ENCODE measurements around the gene ZBTB21.
"Not testable (repeated sequence)": the region's sequence is repeated elsewhere in the genome, so short reads cannot be mapped to it uniquely, and the experiment has no call there.

Gene ZBTB21

GRCh38 chr21:41950941-41951351, 59.2 kb downstream of the ZBTB21 start:
- DNase-seq: no peak

DNA sequence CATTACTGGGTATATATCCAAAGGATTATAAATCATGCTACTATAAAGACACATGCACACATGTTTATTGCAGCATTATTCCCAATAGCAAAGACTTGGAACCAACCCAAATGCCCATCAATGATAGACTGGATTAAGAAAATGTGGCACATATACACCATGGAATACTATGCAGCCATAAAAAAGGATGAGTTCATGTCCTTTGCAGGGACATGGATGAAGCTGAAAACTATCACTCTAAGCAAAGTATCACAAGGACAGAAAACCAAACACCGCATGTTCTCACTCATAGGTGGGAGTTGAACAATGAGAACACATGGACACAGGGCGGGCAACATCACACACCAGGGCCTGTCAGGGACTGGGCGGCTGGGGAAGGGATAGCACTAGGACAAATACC, 60.5 kb downstream of the ZBTB21 start:
- not testable (repeated sequence) for DNase-seq

DNA sequence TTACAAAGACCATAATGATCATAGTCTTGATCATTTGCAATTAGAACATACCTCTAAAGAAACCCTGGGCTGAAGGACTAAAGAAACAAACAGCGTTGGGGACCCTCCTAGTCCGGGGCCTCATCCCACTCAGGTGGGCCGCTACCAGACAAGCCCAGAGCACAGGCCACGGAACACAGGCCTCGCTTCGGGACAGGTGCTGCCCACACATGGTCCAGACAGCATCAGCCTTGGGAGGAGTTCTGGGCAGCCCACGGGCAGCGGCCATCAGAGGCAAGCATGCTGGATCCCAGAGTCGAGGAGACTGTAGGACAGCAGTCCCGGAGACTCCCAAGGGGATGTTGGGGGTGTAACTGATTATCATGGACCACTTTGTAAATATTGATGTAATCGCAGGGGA, 61.3 kb downstream of the ZBTB21 start:
- DNase-seq: no peak

GRCh38 chr21:41948078-41948895, 61.9 kb downstream of the ZBTB21 start:
- no peak for DNase-seq

- DNase-seq: no peak
Observed at GRCh38 chr21:41945982-41946381, 64.2 kb downstream of the ZBTB21 start.

GRCh38 chr21:41943851-41944250, 66.3 kb downstream of the ZBTB21 start:
- no peak for DNase-seq

DNA sequence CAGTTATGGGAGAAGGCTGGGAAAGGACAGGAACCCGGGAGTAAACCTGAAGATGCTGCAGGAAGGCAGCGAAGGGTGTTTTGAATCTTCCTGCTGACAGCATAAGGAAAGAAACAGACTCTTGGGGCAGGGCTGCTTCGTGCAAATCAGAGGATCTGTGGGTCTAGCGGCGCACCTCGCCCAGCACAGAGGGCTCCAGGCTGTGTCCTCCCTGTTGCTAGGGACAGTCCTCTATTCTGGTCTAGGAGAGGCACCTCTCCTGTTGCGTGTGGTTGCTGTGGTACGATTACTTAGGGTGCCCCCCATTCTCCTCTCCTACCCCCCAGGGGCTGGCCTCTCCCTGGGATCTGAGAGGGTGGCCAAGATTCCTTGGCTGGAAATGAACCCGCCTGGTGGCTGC, 67.7 kb downstream of the ZBTB21 start:
- DNase-seq: no peak

DNA sequence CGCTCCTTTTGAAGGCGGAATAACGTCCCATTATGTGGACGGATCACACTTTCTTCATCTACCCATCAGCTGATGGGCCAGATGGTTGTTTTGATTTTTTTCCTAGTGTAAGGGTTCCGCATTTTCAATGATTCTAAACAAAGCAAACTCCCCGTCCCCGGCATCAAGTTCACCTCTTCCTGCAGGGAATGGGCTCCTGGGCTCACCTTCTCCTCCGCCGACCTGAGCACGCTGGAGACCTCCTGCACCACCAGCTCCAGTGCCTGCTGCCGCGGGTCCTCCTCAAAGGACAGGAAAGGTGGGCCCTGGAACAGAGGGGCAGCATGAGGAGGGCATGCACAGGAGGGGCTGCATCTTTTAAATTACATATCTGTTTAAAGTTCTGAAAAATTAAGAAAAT, 68.2 kb downstream of the ZBTB21 start:
- no peak for DNase-seq

- DNase-seq: no peak
Observed at GRCh38 chr21:41940431-41940830, 69.7 kb downstream of the ZBTB21 start.

DNA sequence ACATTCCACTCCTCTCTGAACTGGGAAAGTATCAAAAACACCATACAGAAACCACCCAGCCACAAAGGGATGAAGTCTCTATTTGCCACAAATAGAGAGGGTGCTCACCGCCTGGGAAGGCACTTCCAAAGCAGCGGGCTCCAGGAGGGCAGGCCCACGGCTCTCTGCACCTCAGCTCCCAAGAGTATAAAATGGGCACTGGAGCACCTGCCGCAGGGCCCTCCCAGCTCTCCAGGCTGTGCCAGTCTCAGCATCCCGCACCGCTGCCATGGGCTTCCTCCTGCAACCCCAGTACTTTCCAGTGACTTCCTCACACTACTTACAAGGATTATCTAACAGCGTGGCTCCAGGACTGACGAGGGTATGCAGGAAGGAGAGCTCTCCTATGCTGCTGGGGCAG, 70.8 kb downstream of the ZBTB21 start:
- DNase-seq: no peak

Data from NCI-H1105 treated with DMSO at 0.1 percent for 48 hours (cell line).